ENCODE measurements around the gene ASPA. TPM values are rescaled to one million over a fixed set of nuclear protein-coding genes. Genes with fewer than 3 reads are reported as not detected.

Gene ASPA
- polyA plus RNA-seq, 1 experiment: not detected

DNA sequence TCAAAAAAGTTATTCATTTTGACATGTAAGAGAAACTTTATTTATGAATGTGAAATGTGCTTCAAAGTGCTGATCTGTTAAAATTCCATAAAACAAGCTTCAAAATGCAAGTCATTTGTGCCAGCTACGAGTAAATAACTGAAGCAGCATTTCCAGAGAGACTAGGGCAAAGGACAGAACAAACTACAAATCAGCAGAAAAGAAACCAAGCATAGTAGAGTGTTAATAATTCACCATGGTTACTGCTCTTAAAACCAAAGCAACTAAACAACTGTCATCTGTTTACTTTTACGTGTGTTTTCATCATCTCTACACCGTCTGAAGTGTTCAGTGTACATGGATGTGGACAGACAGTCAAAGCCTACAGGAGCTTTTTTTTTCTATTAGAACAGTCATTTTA, 1.6 kb upstream of the ASPA start:
- POLR2A ChIA-PET: no interaction called here
- H3K27me3 ChIP-seq (ENCODE audit: control insufficient read depth, insufficient read depth, low read length): no peaks in the 10 kb centered on the region
- CTCF ChIA-PET: no interaction called here
- H3K4me3 ChIP-seq (ENCODE audit: low read depth, low read length): no peak overlapping the region
- H3K36me3 ChIP-seq (ENCODE audit: control insufficient read depth, insufficient read depth, low read length): no peaks in the 10 kb centered on the region
- no peak for DNase-seq (ENCODE audit: low read depth)
- TF ChIP-seq CTCF (IDR thresholded peaks at IDR 0.05; ENCODE audit: insufficient read depth, low read depth, low read length): no peak

DNA sequence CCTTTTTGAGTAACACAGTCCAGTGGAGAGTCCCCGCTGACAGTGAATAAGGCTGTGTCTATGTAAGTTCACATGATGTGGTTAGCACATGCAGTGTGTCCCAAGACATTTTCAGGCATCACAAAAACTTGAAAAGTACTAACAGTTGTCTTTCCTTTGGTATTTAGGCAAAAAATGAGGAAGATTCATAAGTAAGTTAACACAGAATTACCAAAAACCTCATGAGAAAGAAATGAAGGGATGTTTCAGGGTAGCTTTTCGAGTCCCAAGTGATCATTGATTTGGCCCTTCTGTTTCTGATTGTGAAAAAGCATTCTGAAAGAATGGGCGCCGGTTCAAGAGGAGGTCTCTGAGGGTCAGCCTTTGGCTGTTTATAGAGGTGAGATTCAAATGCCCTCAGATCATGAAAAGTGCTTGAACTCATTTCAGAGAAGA, 529 bp upstream of the ASPA start:
- H3K36me3 ChIP-seq (ENCODE audit: control insufficient read depth, insufficient read depth, low read length): no peaks in the 10 kb centered on the region
- no peaks in the 10 kb centered on the region; the same call in 1 of the 2 replicates for H3K27me3 ChIP-seq (ENCODE audit: control insufficient read depth, insufficient read depth, low read length)
- ChIA-PET POLR2A (no interaction called here), CTCF (interaction anchor here (1.0 kb wide), 1 partner anchor 25 kb away, joined by 3 read pairs; no protein-coding TSS in a partner anchor)
- TF ChIP-seq CTCF (IDR thresholded peaks at IDR 0.05; ENCODE audit: insufficient read depth, low read depth, low read length): no peak
- H3K4me3 ChIP-seq (ENCODE audit: low read depth, low read length): no peak overlapping the region
- DNase-seq (ENCODE audit: low read depth): no peak

GRCh38 chr17:3479988-3480387, 4.2 kb downstream of the ASPA start:
- TF ChIP-seq CTCF (IDR thresholded peaks at IDR 0.05; ENCODE audit: insufficient read depth, low read depth, low read length): no peak
- CTCF ChIA-PET: no interaction called here
- Histone ChIP-seq H3K36me3 (ENCODE audit: control insufficient read depth, insufficient read depth, low read length) (no peaks in the 10 kb centered on the region), H3K27me3 (ENCODE audit: control insufficient read depth, insufficient read depth, low read length) (no peaks in the 10 kb centered on the region; the same call in 1 of the 2 replicates), H3K4me3 (ENCODE audit: low read depth, low read length) (no peak overlapping the region)
- POLR2A ChIA-PET: no interaction called here
- DNase-seq (ENCODE audit: low read depth): no peak

GRCh38 chr17:3482852-3483251, 7.1 kb downstream of the ASPA start:
- H3K36me3 ChIP-seq (ENCODE audit: control insufficient read depth, insufficient read depth, low read length): no peaks in the 10 kb centered on the region
- TF ChIP-seq CTCF (IDR thresholded peaks at IDR 0.05; ENCODE audit: insufficient read depth, low read depth, low read length): no peak
- ChIA-PET POLR2A (no interaction called here), CTCF (interaction anchor here (1.4 kb wide), 1 partner anchor 10 kb away, joined by 3 read pairs; no protein-coding TSS in a partner anchor)
- no peak overlapping the region for H3K4me3 ChIP-seq (ENCODE audit: low read depth, low read length)
- H3K27me3 ChIP-seq (ENCODE audit: control insufficient read depth, insufficient read depth, low read length): no peaks in the 10 kb centered on the region; the same call in 1 of the 2 replicates
- DNase-seq (ENCODE audit: low read depth): no peak

GRCh38 chr17:3485481-3486068, 9.8 kb downstream of the ASPA start:
- ChIA-PET CTCF (no interaction called here), POLR2A (no interaction called here)
- no peaks in the 10 kb centered on the region for H3K27me3 ChIP-seq (ENCODE audit: control insufficient read depth, insufficient read depth, low read length)
- no peaks in the 10 kb centered on the region for H3K36me3 ChIP-seq (ENCODE audit: control insufficient read depth, insufficient read depth, low read length)
- DNase-seq (ENCODE audit: low read depth): no peak
- no peak overlapping the region for H3K4me3 ChIP-seq (ENCODE audit: low read depth, low read length)
- TF ChIP-seq CTCF (IDR thresholded peaks at IDR 0.05; ENCODE audit: insufficient read depth, low read depth, low read length): no peak

All from BJ (cell line).